IgD-negative memory B cell (primary cell): ENCODE data around the gene RHOD. TPM values are rescaled to one million over a fixed set of nuclear protein-coding genes. Genes with fewer than 3 reads are reported as not detected.
A peak's percentile ranks its signal among the peaks of the same experiment; 100 is the strongest.

Experiments
- H3K27ac Mint-ChIP-seq, 3 donors: one replicate each; pipeline ENCODE4 v1.8.0; 2020 to 2022; ENCODE audit warnings: mild to moderate bottlenecking in 3 of 3, mixed read lengths in 3 of 3, moderate library complexity in 1 of 3
- H3K27me3 Mint-ChIP-seq: one replicate; pipeline ENCODE4 v1.8.0; 2021; ENCODE audit warnings: mixed read lengths
- H3K36me3 Mint-ChIP-seq: one replicate; pipeline ENCODE4 v1.8.0; 2020; ENCODE audit warnings: mild to moderate bottlenecking, mixed read lengths
- H3K4me1 Mint-ChIP-seq, 3 donors: one replicate each; pipeline ENCODE4 v1.8.0; 2020 to 2022; ENCODE audit warnings: mixed read lengths in 3 of 3, mild to moderate bottlenecking in 1 of 3
- H3K4me3 Mint-ChIP-seq, 4 donors: one replicate each; pipeline ENCODE4 v1.8.0; 2020 to 2022; ENCODE audit warnings: mild to moderate bottlenecking in 4 of 4, mixed read lengths in 4 of 4, moderate library complexity in 3 of 4
- H3K9me3 Mint-ChIP-seq, 3 donors: one replicate each; pipeline ENCODE4 v1.8.0; 2020 to 2021; ENCODE audit warnings: mixed read lengths in 3 of 3, mild to moderate bottlenecking in 1 of 3
- polyA plus RNA-seq: library from polyadenylated mRNA; unstranded; fragments of 300-500 nt; fragmentation: Illumina TruSeq; gene quantifications from one replicate; pipeline ENCODE4 v1.2.3, GENCODE V29; 2021

Gene RHOD
- polyA plus RNA-seq, 1 donor from 2014 or later, result 0.54 TPM

- H3K36me3 Mint-ChIP-seq, result no peaks in the 10 kb centered on the region
- peak overlapping the region in 1 of 3 donors; percentile 29 for H3K27ac Mint-ChIP-seq
- peaks cover 69% of the 10 kb centered on the region for H3K27me3 Mint-ChIP-seq
- no peak overlapping the region for H3K4me3 Mint-ChIP-seq
- H3K4me1 Mint-ChIP-seq, result peaks cover 15 to 30% (median 27%) of the 10 kb centered on the region in 3 donors
- peaks cover 0 to 2% (median 0%) of the 10 kb centered on the region in 3 donors for H3K9me3 Mint-ChIP-seq
Observed at GRCh38 chr11:67025750-67026149, 30.9 kb upstream of the RHOD start.

GRCh38 chr11:67026941-67027340 lies 29.7 kb upstream of the RHOD start:
- Mint-ChIP-seq H3K4me1 (peaks cover 23 to 36% (median 32%) of the 10 kb centered on the region in 3 donors), H3K36me3 (no peaks in the 10 kb centered on the region), H3K9me3 (no peaks in the 10 kb centered on the region), H3K4me3 (peak overlapping the region in 2 of 4 donors; percentile 15 to 81), H3K27me3 (peaks cover 70% of the 10 kb centered on the region), H3K27ac (peak overlapping the region in 2 of 3 donors; percentile 60 to 94)

GRCh38 chr11:67027483-67027930 lies 29.1 kb upstream of the RHOD start:
- H3K27ac Mint-ChIP-seq, result peak overlapping the region in 2 of 3 donors; percentile 60 to 94
- H3K9me3 Mint-ChIP-seq, result no peaks in the 10 kb centered on the region
- peak overlapping the region; percentile 15 to 85 (median 65) for H3K4me3 Mint-ChIP-seq
- H3K4me1 Mint-ChIP-seq, result peaks cover 22 to 36% (median 33%) of the 10 kb centered on the region in 3 donors
- no peaks in the 10 kb centered on the region for H3K36me3 Mint-ChIP-seq
- peaks cover 67% of the 10 kb centered on the region for H3K27me3 Mint-ChIP-seq

- Mint-ChIP-seq H3K27ac (peak overlapping the region; percentile 23 to 94 (median 60)), H3K27me3 (peaks cover 65% of the 10 kb centered on the region), H3K9me3 (no peaks in the 10 kb centered on the region), H3K4me1 (peaks cover 21 to 36% (median 32%) of the 10 kb centered on the region in 3 donors), H3K36me3 (no peaks in the 10 kb centered on the region), H3K4me3 (peak overlapping the region; percentile 15 to 85 (median 58))
Observed at GRCh38 chr11:67027943-67028542, 28.6 kb upstream of the RHOD start.

GRCh38 chr11:67029146-67029545 lies 27.5 kb upstream of the RHOD start:
- Mint-ChIP-seq H3K4me1 (peaks cover 19 to 36% (median 29%) of the 10 kb centered on the region in 3 donors), H3K27ac (no peak overlapping the region), H3K36me3 (no peaks in the 10 kb centered on the region), H3K27me3 (peaks cover 68% of the 10 kb centered on the region), H3K4me3 (peak overlapping the region in 1 of 4 donors; percentile 52), H3K9me3 (no peaks in the 10 kb centered on the region)

- Mint-ChIP-seq H3K9me3 (no peaks in the 10 kb centered on the region), H3K27me3 (peaks cover 62% of the 10 kb centered on the region), H3K4me1 (peaks cover 13 to 25% (median 17%) of the 10 kb centered on the region in 3 donors), H3K4me3 (peak overlapping the region in 2 of 4 donors; percentile 54 to 71), H3K36me3 (no peaks in the 10 kb centered on the region), H3K27ac (peak overlapping the region in 1 of 3 donors; percentile 69)
Observed at GRCh38 chr11:67030976-67031375, 25.7 kb upstream of the RHOD start.

- Mint-ChIP-seq H3K4me3 (no peak overlapping the region), H3K36me3 (no peaks in the 10 kb centered on the region), H3K9me3 (no peaks in the 10 kb centered on the region), H3K27me3 (peaks cover 65% of the 10 kb centered on the region), H3K27ac (peak overlapping the region in 1 of 3 donors; percentile 35), H3K4me1 (peaks cover 13 to 25% (median 17%) of the 10 kb centered on the region in 3 donors)
Observed at GRCh38 chr11:67031791-67032561, 24.7 kb upstream of the RHOD start.

GRCh38 chr11:67032830-67033551 lies 23.7 kb upstream of the RHOD start:
- Mint-ChIP-seq H3K4me1 (peaks cover 10 to 15% (median 10%) of the 10 kb centered on the region in 3 donors), H3K27me3 (peaks cover 61% of the 10 kb centered on the region), H3K4me3 (no peak overlapping the region), H3K9me3 (no peaks in the 10 kb centered on the region), H3K36me3 (no peaks in the 10 kb centered on the region), H3K27ac (no peak overlapping the region)

GRCh38 chr11:67033661-67034166 lies 22.9 kb upstream of the RHOD start:
- peaks cover 60% of the 10 kb centered on the region for H3K27me3 Mint-ChIP-seq
- H3K27ac Mint-ChIP-seq, result no peak overlapping the region
- H3K4me1 Mint-ChIP-seq, result peaks cover 7 to 9% (median 8%) of the 10 kb centered on the region in 3 donors
- H3K9me3 Mint-ChIP-seq, result no peaks in the 10 kb centered on the region
- no peaks in the 10 kb centered on the region for H3K36me3 Mint-ChIP-seq
- no peak overlapping the region for H3K4me3 Mint-ChIP-seq

- Mint-ChIP-seq H3K27me3 (peaks cover 60% of the 10 kb centered on the region), H3K36me3 (no peaks in the 10 kb centered on the region), H3K4me1 (peaks cover 6 to 8% (median 7%) of the 10 kb centered on the region in 3 donors), H3K4me3 (no peak overlapping the region), H3K9me3 (no peaks in the 10 kb centered on the region), H3K27ac (no peak overlapping the region)
Observed at GRCh38 chr11:67034350-67034749, 22.3 kb upstream of the RHOD start.

GRCh38 chr11:67040147-67040546 lies 16.5 kb upstream of the RHOD start:
- Mint-ChIP-seq H3K4me3 (no peak overlapping the region), H3K9me3 (no peaks in the 10 kb centered on the region), H3K4me1 (peaks cover 0 to 9% (median 8%) of the 10 kb centered on the region in 3 donors), H3K27ac (no peak overlapping the region), H3K36me3 (no peaks in the 10 kb centered on the region), H3K27me3 (peaks cover 61% of the 10 kb centered on the region)

- Mint-ChIP-seq H3K27ac (no peak overlapping the region), H3K9me3 (no peaks in the 10 kb centered on the region), H3K4me3 (no peak overlapping the region)
Observed at GRCh38 chr11:67041602-67042001, 15.0 kb upstream of the RHOD start.

GRCh38 chr11:67043572-67044349 lies 12.9 kb upstream of the RHOD start:
- no peaks in the 10 kb centered on the region for H3K36me3 Mint-ChIP-seq
- peaks cover 56% of the 10 kb centered on the region for H3K27me3 Mint-ChIP-seq
- H3K27ac Mint-ChIP-seq, result no peak overlapping the region

More at GRCh38 chr11:67041602-67042001, 15.0 kb upstream of the RHOD start:
- peaks cover 7 to 15% (median 14%) of the 10 kb centered on the region in 3 donors for H3K4me1 Mint-ChIP-seq
- no peaks in the 10 kb centered on the region for H3K36me3 Mint-ChIP-seq
- peaks cover 61% of the 10 kb centered on the region for H3K27me3 Mint-ChIP-seq

GRCh38 chr11:67044496-67044895 lies 12.2 kb upstream of the RHOD start:
- no peak overlapping the region for H3K4me3 Mint-ChIP-seq
- no peaks in the 10 kb centered on the region for H3K9me3 Mint-ChIP-seq
- H3K27me3 Mint-ChIP-seq, result peaks cover 56% of the 10 kb centered on the region
- no peak overlapping the region for H3K27ac Mint-ChIP-seq
- peaks cover 11 to 16% (median 16%) of the 10 kb centered on the region in 3 donors for H3K4me1 Mint-ChIP-seq
- no peaks in the 10 kb centered on the region for H3K36me3 Mint-ChIP-seq

More at GRCh38 chr11:67043572-67044349, 12.9 kb upstream of the RHOD start:
- Mint-ChIP-seq H3K9me3 (no peaks in the 10 kb centered on the region), H3K4me3 (peak overlapping the region in 1 of 4 donors; percentile 1), H3K4me1 (peaks cover 11 to 16% (median 16%) of the 10 kb centered on the region in 3 donors)
